ENCODE results near the gene DDX1. TPM values are rescaled to one million over a fixed set of nuclear protein-coding genes. Genes with fewer than 3 reads are reported as not detected.

Gene DDX1
- total RNA-seq, 1 donor from 2014 or later = 77.0 TPM

DNA sequence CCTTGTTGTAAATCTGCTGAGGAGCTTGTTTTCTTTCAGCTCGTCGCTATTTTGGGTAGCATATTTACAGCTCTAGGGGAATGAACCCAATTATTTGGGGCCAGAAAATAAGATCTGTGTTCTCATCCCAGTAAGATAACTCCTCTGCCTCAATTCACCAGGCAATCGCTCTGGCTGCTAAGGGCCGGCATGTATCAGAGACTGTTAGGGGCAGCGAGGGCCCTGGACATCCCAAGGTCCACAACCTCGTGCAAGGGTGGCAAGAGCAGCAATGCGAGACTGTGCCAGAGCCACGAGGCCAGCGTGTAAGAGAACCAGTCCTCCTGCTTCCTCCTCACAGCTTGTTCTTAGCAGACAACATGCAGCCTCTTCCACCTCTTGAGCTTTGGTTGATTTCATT is 66.1 kb downstream of the DDX1 start:
- no peak for DNase-seq (ENCODE audit: low read depth)
- TF ChIP-seq, protein P1, sequence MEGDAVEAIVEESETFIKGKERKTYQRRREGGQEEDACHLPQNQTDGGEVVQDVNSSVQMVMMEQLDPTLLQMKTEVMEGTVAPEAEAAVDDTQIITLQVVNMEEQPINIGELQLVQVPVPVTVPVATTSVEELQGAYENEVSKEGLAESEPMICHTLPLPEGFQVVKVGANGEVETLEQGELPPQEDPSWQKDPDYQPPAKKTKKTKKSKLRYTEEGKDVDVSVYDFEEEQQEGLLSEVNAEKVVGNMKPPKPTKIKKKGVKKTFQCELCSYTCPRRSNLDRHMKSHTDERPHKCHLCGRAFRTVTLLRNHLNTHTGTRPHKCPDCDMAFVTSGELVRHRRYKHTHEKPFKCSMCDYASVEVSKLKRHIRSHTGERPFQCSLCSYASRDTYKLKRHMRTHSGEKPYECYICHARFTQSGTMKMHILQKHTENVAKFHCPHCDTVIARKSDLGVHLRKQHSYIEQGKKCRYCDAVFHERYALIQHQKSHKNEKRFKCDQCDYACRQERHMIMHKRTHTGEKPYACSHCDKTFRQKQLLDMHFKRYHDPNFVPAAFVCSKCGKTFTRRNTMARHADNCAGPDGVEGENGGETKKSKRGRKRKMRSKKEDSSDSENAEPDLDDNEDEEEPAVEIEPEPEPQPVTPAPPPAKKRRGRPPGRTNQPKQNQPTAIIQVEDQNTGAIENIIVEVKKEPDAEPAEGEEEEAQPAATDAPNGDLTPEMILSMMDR (conservative IDR thresholded peaks at IDR 0.05; ENCODE audit: low read depth, low read length) = no peak

DNA sequence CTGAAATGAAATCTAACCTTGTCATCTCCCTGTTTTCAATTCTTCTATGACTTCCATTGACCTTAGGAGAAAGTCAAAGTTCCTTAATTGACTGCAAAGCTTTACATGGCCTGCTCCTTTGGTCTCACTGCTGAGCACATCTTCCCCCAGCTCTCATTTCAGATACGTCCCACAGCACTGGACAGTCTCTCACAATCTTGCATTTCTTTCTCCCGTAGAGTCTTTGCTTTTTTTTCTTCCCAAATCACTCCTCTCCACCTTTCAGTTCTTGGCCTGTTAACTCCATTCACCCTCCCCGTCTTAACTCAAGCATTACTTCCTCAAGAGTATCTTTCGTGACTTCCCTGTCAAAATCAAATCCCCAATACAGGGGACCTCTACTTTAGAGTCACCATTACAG is 67.2 kb downstream of the DDX1 start:
- no peak overlapping the region for H3K4me3 ChIP-seq (ENCODE audit: low read depth, low read length)
- no peak for DNase-seq (ENCODE audit: low read depth)
- TF ChIP-seq, protein P1 (conservative IDR thresholded peaks at IDR 0.05; ENCODE audit: low read depth, low read length) = no peak

More for the DNA sequence above, 66.1 kb downstream of the DDX1 start:
- H3K4me3 ChIP-seq (ENCODE audit: low read depth, low read length) = no peak overlapping the region

DNA sequence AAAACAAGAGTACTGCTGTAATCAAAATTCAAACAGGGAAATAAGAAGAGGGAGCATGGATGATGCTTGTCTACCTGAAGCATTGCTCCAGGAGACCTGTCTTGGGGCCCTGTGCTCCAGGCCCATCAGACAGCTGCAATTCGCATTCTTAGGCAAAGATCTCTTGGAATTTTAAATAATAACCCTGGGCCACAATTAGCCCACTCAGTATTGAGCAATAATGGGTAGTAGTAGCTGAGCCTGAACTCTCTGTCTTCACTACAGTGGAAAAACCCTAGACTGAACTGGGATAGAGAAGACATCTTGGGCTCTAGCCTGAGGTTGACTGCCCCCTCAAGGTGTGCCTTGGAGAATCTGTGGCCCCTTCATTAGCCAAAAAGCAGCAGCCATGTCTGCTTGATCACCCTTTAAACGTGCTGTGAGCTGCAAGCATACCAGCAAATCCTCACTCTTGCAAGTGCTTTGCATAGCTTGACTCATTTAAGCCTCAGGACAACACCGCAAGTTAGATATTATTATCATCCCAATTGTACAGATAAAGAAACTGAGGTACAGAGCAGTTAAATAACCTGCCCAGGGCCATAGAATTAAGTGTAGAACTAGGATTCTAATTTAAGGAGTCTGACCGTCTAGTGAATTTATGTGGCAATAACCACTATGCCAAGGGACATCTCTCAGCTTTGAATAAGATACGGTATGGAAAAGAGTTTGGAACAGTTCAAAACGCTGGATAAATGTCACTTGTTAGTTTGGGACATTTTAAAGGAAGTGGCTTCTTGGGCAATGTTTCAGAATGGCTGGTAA is 69.0 kb downstream of the DDX1 start:
- no peak overlapping the region for H3K4me3 ChIP-seq (ENCODE audit: low read depth, low read length)
- TF ChIP-seq, protein P1 (conservative IDR thresholded peaks at IDR 0.05; ENCODE audit: low read depth, low read length) = no peak
- no peak for DNase-seq (ENCODE audit: low read depth)

DNA sequence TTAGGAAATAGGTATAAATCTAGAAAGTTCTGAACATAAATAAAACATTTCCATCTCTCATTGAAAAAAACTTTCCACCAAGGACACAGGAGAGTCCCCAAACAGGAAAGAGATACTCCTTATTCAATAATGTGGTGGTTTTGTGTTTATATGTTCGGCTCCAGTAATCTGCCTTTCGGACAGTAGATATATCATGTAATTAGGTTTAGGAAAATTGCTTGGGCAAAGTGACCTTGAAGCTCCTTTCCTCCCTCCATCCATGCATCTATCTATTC is 69.6 kb downstream of the DDX1 start:
- H3K4me3 ChIP-seq (ENCODE audit: low read depth, low read length) = no peak overlapping the region
- TF ChIP-seq, protein P1 (conservative IDR thresholded peaks at IDR 0.05; ENCODE audit: low read depth, low read length) = no peak
- DNase-seq (ENCODE audit: low read depth) = no peak

DNA sequence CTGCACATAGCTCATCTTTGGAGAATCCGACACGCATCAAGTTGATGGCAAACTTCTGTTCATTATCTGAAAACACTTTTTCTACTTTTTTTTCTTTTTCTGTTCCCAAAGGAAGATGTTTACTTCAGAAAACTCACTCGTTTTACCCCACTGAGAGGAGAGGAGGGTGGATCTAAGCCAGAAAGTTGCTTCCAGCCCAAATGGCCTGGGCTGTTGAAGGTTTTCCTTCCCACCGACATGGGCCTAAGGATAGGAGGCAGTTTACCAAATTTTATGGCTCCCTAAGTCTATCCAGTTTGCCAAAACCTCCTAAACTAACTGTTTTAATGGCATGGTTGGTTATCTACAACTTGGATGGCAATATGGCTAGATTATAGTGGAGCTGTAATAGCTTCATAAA is 70.4 kb downstream of the DDX1 start:
- TF ChIP-seq, protein P1 (conservative IDR thresholded peaks at IDR 0.05; ENCODE audit: low read depth, low read length) = no peak
- no peak overlapping the region for H3K4me3 ChIP-seq (ENCODE audit: low read depth, low read length)

DNA sequence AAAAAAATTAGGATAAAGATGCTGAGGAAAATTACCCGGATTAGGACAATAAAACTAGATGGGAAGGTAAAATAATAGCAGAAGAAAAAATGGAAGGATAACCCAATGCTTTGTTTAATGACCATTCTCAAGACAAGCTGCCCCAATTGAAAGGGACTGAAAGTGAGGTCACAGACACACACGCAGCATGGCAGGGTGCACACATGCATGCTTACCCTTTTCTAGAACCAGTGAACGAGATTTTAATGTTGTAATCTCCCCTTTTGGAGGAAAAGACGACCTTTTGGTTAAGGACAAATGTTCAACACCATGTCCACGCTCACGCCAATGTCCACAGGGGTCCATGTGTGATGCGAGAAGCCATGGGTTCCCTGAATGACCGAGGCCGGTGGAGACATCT is 70.9 kb downstream of the DDX1 start:
- TF ChIP-seq, protein P1 (conservative IDR thresholded peaks at IDR 0.05; ENCODE audit: low read depth, low read length) = no peak
- H3K4me3 ChIP-seq (ENCODE audit: low read depth, low read length) = no peak overlapping the region
- DNase-seq (ENCODE audit: low read depth) = no peak

More for the DNA sequence above, 70.4 kb downstream of the DDX1 start:
- no peak for DNase-seq (ENCODE audit: low read depth)

DNA sequence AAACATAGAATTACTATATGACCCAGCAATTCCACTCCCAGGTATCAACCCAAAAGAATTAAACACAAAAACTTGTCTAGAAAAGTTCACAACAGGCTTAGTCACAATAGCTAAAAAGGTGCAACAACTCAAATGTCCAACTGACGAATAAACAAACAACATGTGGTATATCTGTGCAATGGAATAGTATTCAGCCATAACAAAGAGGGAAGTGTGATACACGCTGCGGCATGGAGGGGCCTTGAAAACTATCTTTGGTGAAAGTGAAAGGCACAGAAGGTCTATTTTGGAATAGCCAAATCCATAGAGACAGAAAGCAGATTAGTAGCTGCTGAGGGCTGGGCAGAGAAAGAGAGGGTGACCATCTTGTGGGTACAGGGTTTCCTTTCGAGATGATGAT is 72.1 kb downstream of the DDX1 start:
- no peak for DNase-seq (ENCODE audit: low read depth)
- no peak overlapping the region for H3K4me3 ChIP-seq (ENCODE audit: low read depth, low read length)
- TF ChIP-seq, protein P1 (conservative IDR thresholded peaks at IDR 0.05; ENCODE audit: low read depth, low read length) = no peak

Measured in epithelial cell of proximal tubule (primary cell).